GM19099 (cell line): ENCODE data around the gene CUL2.

Experiments used
- POLR2A ChIP-seq: IDR thresholded peaks from 3 replicates; pipeline ENCODE4 v1.6.1; 2011; ENCODE audit warnings: low read depth; ENCODE audit not compliant: insufficient read length; ENCODE audit errors: extremely low read depth

The CUL2 gene

GRCh38 chr10:35011771-35012191 is 78.4 kb downstream of the CUL2 start:
- no peak for TF ChIP-seq POLR2A

- no peak for TF ChIP-seq POLR2A
Observed at GRCh38 chr10:35007858-35008301, 82.3 kb downstream of the CUL2 start.

GRCh38 chr10:35006836-35007235 is 83.3 kb downstream of the CUL2 start:
- no peak for TF ChIP-seq POLR2A

GRCh38 chr10:35005868-35006267 is 84.3 kb downstream of the CUL2 start:
- TF ChIP-seq POLR2A = no peak

DNA sequence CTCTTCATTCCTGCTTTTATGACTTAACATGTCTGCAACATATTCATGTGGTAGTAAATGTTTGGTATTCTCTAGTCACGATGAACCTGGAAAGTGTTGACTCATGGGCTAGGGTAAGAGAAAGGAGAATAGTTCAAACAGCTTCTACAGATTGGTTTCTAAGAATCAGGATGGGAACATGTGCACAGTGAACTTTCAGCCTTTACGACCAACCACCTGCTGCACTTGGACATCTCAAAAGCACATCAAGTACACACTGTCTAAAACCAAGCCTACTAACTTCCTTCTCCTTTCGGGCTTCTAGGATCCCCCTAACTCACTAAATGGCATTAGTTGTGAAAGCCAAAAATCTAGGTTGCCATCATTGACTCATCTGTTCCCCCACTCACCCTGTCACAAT is 85.5 kb downstream of the CUL2 start:
- TF ChIP-seq POLR2A = no peak

- no peak for TF ChIP-seq POLR2A
Observed at GRCh38 chr10:35003906-35004305, 86.2 kb downstream of the CUL2 start.

GRCh38 chr10:35000936-35001335 is 89.2 kb downstream of the CUL2 start:
- TF ChIP-seq POLR2A = no peak

DNA sequence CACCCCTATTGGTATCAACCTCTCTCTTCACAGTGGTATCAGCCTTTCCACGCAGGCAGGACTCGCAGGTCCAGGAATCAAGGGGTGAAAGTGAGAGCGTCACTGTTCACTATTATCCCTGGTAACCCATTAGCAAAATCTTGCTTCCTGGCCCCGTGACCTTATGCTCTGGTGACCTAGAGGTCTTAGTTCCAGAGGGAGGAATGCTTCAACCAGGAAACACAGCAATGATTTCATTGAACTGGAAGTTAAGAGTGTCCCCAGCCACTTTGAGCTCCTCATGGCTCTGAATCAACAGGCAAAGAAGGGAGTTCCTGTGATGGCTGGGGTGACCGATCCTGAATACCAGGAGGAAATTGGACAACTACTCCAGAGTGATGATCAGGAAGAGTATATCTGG is 90.6 kb downstream of the CUL2 start:
- TF ChIP-seq POLR2A = no peak

DNA sequence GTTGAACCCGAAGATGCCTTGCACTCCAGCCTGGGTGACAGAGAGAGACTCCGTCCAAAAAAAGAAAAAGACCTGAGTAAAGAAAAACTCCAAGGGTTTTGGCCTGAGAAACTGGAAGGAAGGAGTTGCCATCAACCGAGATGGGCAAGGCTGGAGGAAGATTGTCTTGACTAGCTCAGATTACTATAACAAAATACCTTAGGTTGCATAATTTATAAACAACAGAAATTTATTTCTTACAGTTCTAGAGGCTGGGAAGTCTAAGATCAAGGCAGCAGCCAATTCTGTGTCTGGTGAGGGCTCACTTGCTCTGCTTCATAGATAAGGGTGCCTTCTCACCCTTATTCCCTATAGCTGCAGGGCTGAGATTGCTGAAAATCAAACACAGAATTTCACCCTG is 91.2 kb downstream of the CUL2 start:
- no peak for TF ChIP-seq POLR2A

DNA sequence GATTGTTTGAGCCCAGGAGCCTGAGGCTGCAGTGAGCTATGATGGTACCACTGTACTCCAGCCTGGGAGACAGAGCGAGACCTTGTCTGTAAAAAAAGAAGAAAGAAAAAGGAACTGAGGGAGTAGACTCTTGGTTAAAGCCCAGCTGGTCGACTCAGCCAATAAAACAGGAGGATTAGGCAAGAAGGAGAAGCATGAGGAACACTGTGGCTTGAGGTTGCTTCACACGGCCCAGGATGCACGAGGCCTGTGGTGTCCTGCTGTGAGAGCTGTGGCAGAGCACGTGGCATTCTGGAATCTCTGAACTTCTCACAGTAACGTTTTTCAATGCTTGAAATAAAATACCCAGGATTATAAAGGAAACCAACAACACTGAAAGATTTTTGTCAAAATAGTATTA is 93.3 kb downstream of the CUL2 start:
- no peak for TF ChIP-seq POLR2A

GRCh38 chr10:34995925-34996324 is 94.2 kb downstream of the CUL2 start:
- no peak for TF ChIP-seq POLR2A

DNA sequence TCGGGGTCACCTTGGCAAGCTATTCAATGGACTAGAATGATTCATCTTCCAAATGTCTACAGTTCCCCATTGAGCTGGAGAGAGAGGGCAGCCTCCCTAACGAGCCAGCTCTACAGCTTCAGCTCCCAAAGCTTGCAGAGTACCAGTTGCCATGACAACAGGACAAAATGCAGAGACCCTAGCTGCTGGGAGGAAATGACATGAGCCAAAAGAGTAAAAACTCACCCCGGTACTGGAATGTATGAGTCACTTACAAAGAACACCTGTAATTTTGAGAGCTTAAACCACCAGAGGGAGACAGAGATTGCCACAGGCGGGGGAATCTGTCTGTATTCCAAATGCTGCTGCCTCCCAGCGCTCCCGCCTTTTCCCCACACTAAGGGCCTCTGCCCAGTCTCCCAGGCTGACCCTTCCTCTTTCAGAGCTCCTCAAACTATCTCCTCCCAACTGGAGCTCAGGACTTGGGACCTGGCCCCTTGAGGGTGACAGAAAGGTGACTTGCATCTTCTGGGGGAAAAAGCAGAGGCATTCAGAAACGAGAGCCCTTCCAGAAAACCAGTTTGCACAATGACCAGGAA is 95.5 kb downstream of the CUL2 start:
- TF ChIP-seq POLR2A = no peak

DNA sequence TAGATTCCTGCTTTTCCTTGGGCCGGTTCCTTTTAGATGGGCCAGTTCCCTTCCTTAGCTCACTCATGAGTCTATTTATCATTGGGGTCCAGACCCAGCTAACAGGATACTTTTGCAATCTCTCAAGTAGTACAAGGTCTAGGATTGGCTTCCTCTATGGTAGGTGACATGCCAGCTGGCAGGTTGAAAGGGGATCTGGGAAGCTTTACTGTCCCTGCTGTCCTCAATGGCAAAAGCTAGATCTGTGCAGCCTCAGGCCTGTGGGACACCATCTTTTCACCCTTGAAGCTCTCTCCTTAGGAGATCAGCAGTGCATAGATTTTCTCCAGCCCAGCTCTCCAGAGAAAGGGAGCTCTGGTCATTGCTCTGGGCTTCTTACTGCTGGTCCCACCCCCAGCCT is 96.4 kb downstream of the CUL2 start:
- TF ChIP-seq POLR2A = no peak

- no peak for TF ChIP-seq POLR2A
Observed at GRCh38 chr10:34988397-34989067, 101.6 kb downstream of the CUL2 start.

DNA sequence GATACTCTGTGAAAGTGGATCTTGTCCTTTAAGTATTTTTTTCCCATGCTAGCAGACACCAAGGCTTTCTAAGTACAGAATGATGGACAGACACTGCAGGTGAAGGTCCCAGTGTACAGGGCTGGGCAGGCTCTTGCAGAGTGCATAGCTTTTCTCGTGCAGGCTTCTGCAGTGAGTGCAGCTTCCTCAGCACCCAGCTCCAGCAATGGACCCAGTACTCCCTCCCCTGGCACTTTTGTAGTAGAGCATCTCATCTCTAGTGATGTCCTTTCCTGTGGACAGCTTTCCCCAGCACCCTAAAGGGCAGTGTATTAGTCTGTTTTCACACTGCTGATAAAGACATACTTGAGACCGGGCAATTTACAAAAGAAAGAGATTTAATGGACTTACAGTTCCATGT is 104.3 kb downstream of the CUL2 start:
- TF ChIP-seq POLR2A = no peak

- TF ChIP-seq POLR2A = no peak
Observed at GRCh38 chr10:34985146-34985545, 105.0 kb downstream of the CUL2 start.

GRCh38 chr10:34981844-34982243 is 108.3 kb downstream of the CUL2 start:
- no peak for TF ChIP-seq POLR2A
